NCI-H1930 (cell line): ENCODE data around the gene BFSP2.

Experiments used
- DNase-seq, 2 experiments: peaks; one replicate each; lab custom pipeline; 2025; lab: John Stamatoyannopoulos, UW

Gene BFSP2

GRCh38 chr3:133419151-133419909 lies 19.5 kb downstream of the BFSP2 start:
- no peak for DNase-seq

- no peak for DNase-seq
These were observed 25.3 kb downstream of the BFSP2 start for GRCh38 chr3:133424937-133425869.

- DNase-seq, result no peak
These were observed 26.0 kb downstream of the BFSP2 start for GRCh38 chr3:133425898-133426297.

GRCh38 chr3:133426721-133427120 lies 26.9 kb downstream of the BFSP2 start:
- no peak for DNase-seq

- DNase-seq, result no peak
These were observed 28.7 kb downstream of the BFSP2 start for GRCh38 chr3:133428552-133428951.

GRCh38 chr3:133429063-133429462 lies 29.2 kb downstream of the BFSP2 start:
- no peak for DNase-seq

GRCh38 chr3:133439563-133439962 lies 39.7 kb downstream of the BFSP2 start:
- DNase-seq, result no peak

- DNase-seq, result no peak
These were observed 40.8 kb downstream of the BFSP2 start for GRCh38 chr3:133440652-133441051.

- DNase-seq, result no peak
These were observed 42.0 kb downstream of the BFSP2 start for GRCh38 chr3:133441867-133442270.

- no peak for DNase-seq
These were observed 42.7 kb downstream of the BFSP2 start for GRCh38 chr3:133442518-133442917.

GRCh38 chr3:133443649-133444422 lies 44.0 kb downstream of the BFSP2 start:
- peak; percentile 43 to 71 for DNase-seq

- peak in 1 of 2 experiments; percentile 26 for DNase-seq
These were observed 44.5 kb downstream of the BFSP2 start for GRCh38 chr3:133444423-133444774.

GRCh38 chr3:133445108-133445507 lies 45.3 kb downstream of the BFSP2 start:
- no peak for DNase-seq

GRCh38 chr3:133447750-133448477 lies 48.1 kb downstream of the BFSP2 start:
- DNase-seq, result no peak

- DNase-seq, result no peak
These were observed 48.7 kb downstream of the BFSP2 start for GRCh38 chr3:133448478-133449122.

GRCh38 chr3:133451309-133451708 lies 51.5 kb downstream of the BFSP2 start:
- DNase-seq, result no peak

- DNase-seq, result no peak
These were observed 52.9 kb downstream of the BFSP2 start for GRCh38 chr3:133452641-133453319.

- no peak for DNase-seq
These were observed 53.5 kb downstream of the BFSP2 start for GRCh38 chr3:133453383-133453782.

GRCh38 chr3:133455281-133455680 lies 55.4 kb downstream of the BFSP2 start:
- no peak for DNase-seq

GRCh38 chr3:133455960-133456359 lies 56.1 kb downstream of the BFSP2 start:
- no peak for DNase-seq

GRCh38 chr3:133457025-133457424 lies 57.2 kb downstream of the BFSP2 start:
- DNase-seq, result no peak
